ENCODE measurements around the gene CIITA.

DNA sequence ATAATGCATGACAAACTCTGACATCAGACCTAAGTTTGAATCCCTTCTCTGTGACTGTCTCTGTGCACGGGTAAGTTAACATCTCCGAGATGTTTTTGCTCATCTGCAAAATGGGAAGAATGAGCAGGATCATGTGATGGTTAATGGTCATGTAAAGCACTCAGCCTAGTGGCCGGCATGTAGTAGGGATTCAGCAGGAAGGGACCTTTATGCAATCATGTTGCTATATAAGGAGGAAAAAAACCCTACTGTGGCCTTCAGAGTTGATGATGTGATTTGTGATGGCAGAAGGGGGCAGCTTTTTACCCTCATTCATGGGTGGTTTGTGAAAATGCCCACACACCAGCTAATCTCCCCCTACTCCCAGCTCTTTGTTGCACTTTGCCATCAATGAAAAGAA is 91.5 kb downstream of the CIITA start:
- TF ChIP-seq, protein P1, sequence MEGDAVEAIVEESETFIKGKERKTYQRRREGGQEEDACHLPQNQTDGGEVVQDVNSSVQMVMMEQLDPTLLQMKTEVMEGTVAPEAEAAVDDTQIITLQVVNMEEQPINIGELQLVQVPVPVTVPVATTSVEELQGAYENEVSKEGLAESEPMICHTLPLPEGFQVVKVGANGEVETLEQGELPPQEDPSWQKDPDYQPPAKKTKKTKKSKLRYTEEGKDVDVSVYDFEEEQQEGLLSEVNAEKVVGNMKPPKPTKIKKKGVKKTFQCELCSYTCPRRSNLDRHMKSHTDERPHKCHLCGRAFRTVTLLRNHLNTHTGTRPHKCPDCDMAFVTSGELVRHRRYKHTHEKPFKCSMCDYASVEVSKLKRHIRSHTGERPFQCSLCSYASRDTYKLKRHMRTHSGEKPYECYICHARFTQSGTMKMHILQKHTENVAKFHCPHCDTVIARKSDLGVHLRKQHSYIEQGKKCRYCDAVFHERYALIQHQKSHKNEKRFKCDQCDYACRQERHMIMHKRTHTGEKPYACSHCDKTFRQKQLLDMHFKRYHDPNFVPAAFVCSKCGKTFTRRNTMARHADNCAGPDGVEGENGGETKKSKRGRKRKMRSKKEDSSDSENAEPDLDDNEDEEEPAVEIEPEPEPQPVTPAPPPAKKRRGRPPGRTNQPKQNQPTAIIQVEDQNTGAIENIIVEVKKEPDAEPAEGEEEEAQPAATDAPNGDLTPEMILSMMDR (IDR thresholded peaks at IDR 0.05), result no peak
- no peak for TF ChIP-seq POLR2A (IDR thresholded peaks at IDR 0.05)

All from heart left ventricle (tissue), 13 donors.